ENCODE results near the gene SF3B4.

- TF ChIP-seq POLR2A (IDR thresholded peaks at IDR 0.05) (no peak), CTCF (IDR thresholded peaks at IDR 0.05 in 4 of 5, conservative IDR thresholded peaks at IDR 0.05 in 1 of 5) (no peak)
Measured at GRCh38 chr1:149923626-149924025, 4.0 kb downstream of the SF3B4 start.

Data from gastrocnemius medialis (tissue), 4 donors.